HepG2 (cell line): Measurements from ENCODE around the gene TRIM54. TPM values are rescaled to one million over a fixed set of nuclear protein-coding genes. Genes with fewer than 3 reads are reported as not detected.

ENCODE experiments used
- CERS6 ChIP-seq: sonication (generic); formaldehyde crosslinking; IDR thresholded peaks from 2 replicates; pipeline ENCODE4 v1.5.0; 2020; ENCODE audit warnings: missing genetic modification reagents
- DMTF1 ChIP-seq: sonication (generic); formaldehyde crosslinking; IDR thresholded peaks from 2 replicates; pipeline ENCODE4 v1.4.0; 2020; ENCODE audit warnings: mild to moderate bottlenecking, missing genetic modification reagents
- FOXM1 ChIP-seq: sonication (generic); formaldehyde crosslinking; IDR thresholded peaks from 2 replicates; pipeline ENCODE4 v1.5.0; 2020; ENCODE audit warnings: missing genetic modification reagents
- KDM3A ChIP-seq: IDR thresholded peaks from 2 replicates; pipeline ENCODE4 v1.6.1; 2018; ENCODE audit warnings: low read depth, missing compliant biosample characterization
- MAFK ChIP-seq, 2 experiments: IDR thresholded peaks in 1 of 2; conservative IDR thresholded peaks in 1 of 2; 2 replicates each; pipeline ENCODE4 v1.6.1; 2011; ENCODE audit warnings: improper control_type of control experiment in 2 of 2, low read length in 2 of 2
- SRF ChIP-seq: IDR thresholded peaks from 2 replicates; pipeline ENCODE4 v1.6.1; 2011; ENCODE audit warnings: mild to moderate bottlenecking, low read depth, low read length, moderate library complexity
- SRSF4 ChIP-seq: fragments of 200-400 bp; formaldehyde crosslinking; IDR thresholded peaks from one replicate; pipeline ENCODE4 v1.6.1; 2018; ENCODE audit warnings: mild to moderate bottlenecking, low read depth, low read length, moderate library complexity; ENCODE audit not compliant: poor library complexity, severe bottlenecking
- TAF1 ChIP-seq: sonication (generic); formaldehyde crosslinking; IDR thresholded peaks from 2 replicates; pipeline ENCODE4 v1.4.0; 2020; ENCODE audit warnings: missing genetic modification reagents
- ZBTB7B ChIP-seq: sonication (generic); formaldehyde crosslinking; IDR thresholded peaks from 2 replicates; pipeline ENCODE4 v1.4.0; 2020; ENCODE audit warnings: missing genetic modification reagents
- ZNF589 ChIP-seq: sonication (generic); formaldehyde crosslinking; conservative IDR thresholded peaks from 2 replicates; pipeline ENCODE4 v1.8.0; 2022; ENCODE audit warnings: mild to moderate bottlenecking, moderate library complexity, missing genetic modification reagents
- ZSCAN5A ChIP-seq: sonication (generic); formaldehyde crosslinking; IDR thresholded peaks from 2 replicates; pipeline ENCODE4 v1.8.0; 2022; ENCODE audit warnings: mild to moderate bottlenecking, missing genetic modification reagents, borderline replicate concordance
- ZSCAN9 ChIP-seq: IDR thresholded peaks from 2 replicates; pipeline ENCODE4 v1.6.1; 2016; ENCODE audit warnings: borderline replicate concordance
- polyA plus RNA-seq, 8 experiments: library from polyadenylated mRNA; depleted of rRNA in 3 of 8; stranded (reverse) in 7 of 8; unstranded in 1 of 8; fragments of >200 nt; fragmentation: Illumina TruSeq in 4 of 8; extraction: Trizol in 4 of 8; gene quantifications; 2 replicates each; pipeline versions ENCODE4 v1.2.1 to v1.2.3, GENCODE V29; 2011 to 2016; ENCODE audit warnings: low read depth in 4 of 8, missing spikeins in 1 of 8, mixed read lengths in 1 of 8; ENCODE audit not compliant: insufficient read depth in 1 of 8
- total RNA-seq, 5 experiments: library from RNA; depleted of rRNA; stranded (reverse); fragments of >200 nt; fragmentation: Illumina TruSeq; extraction: Trizol; gene quantifications; 2 replicates each; pipeline ENCODE4 v1.2.3, GENCODE V29; 2016; ENCODE audit warnings: low read depth in 1 of 5
- TF ChIP-seq, protein P1 (sequence below): sonication (generic); formaldehyde crosslinking; IDR thresholded peaks from 2 replicates; pipeline ENCODE4 v1.4.0; 2020; ENCODE audit warnings: missing genetic modification reagents
- TF ChIP-seq, protein P2 (sequence below): sonication (generic); formaldehyde crosslinking; IDR thresholded peaks from 2 replicates; pipeline ENCODE4 v1.9.0; 2022; ENCODE audit warnings: missing genetic modification reagents, mild to moderate bottlenecking, borderline replicate concordance
- TF ChIP-seq, protein P3 (sequence below): sonication (generic); formaldehyde crosslinking; IDR thresholded peaks from 2 replicates; pipeline ENCODE4 v1.5.0; 2020; ENCODE audit warnings: mild to moderate bottlenecking, missing genetic modification reagents

TRIM54 gene
- total and polyA plus RNA-seq, 2 of the 13 experiments (the other 11 are each of a cell fraction or from before 2014, with no cell fraction given) = 0.07 to 0.13 TPM

DNA sequence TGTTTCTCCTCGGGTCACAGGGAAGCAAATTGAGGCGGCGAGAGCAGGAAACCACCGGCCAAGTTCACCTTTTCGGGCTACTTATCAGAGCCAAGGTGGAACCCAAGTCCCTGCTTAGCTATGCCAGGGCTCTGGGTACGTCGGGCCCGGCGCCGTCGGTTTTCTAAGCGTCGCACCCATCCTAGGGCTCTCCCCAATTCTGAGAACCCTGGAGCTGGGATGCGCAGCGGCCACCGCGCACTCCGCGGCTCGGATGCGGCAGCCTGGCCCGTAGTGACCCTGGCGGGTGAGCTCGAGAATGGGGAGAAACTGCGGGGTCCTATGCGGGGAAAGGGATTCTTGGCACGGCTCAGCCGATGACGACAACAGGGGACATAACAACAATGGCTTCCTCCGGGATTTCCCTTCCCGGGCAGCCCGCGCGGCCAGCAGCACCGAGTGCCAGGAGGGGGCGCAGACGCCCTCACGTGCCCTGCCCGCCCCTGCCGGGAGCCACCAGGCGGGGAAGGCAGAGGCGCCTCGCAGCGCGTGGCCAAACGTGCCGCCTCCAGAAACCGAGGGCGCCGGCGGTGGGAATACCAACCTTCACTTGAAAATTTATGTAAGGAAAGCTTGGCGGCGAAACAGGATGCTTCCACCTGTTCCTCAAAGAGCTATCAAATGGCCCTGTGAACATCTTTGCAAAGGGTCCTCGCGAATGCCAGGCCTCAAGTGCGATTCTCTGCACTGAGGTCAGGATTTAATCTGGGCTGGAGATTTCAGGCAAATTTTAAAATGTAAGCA, 17.3 kb upstream of the TRIM54 start (continued):
- TF ChIP-seq DMTF1 (no peak), SRSF4 (no peak), ZBTB7B (CRISPR knock-in tag) (peak; percentile 87), TAF1 (CRISPR knock-in tag) (peak; percentile 18; the same call in 1 of the 2 replicates), FOXM1 (CRISPR knock-in tag) (no peak), CERS6 (no peak), ZSCAN5A (no peak), KDM3A (CRISPR knock-in tag) (peak; percentile 87; the same call in 1 of the 2 replicates), MAFK (conservative IDR thresholded peaks at IDR 0.05 in 1 of 2, IDR thresholded peaks at IDR 0.05 in 1 of 2; ENCODE audit: low read length in 2 of 2) (no peak), SRF (no peak), ZSCAN9 (no peak), ZNF589 (CRISPR knock-in tag) (0 out of 2 replicates have a peak, but pooled peaks have one; percentile 29)
- TF ChIP-seq, protein P1, sequence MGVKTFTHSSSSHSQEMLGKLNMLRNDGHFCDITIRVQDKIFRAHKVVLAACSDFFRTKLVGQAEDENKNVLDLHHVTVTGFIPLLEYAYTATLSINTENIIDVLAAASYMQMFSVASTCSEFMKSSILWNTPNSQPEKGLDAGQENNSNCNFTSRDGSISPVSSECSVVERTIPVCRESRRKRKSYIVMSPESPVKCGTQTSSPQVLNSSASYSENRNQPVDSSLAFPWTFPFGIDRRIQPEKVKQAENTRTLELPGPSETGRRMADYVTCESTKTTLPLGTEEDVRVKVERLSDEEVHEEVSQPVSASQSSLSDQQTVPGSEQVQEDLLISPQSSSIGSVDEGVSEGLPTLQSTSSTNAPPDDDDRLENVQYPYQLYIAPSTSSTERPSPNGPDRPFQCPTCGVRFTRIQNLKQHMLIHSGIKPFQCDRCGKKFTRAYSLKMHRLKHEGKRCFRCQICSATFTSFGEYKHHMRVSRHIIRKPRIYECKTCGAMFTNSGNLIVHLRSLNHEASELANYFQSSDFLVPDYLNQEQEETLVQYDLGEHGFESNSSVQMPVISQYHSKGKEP (CRISPR knock-in tag) = 0 out of 2 replicates have a peak, but pooled peaks have one; percentile 25
- TF ChIP-seq, protein P2, sequence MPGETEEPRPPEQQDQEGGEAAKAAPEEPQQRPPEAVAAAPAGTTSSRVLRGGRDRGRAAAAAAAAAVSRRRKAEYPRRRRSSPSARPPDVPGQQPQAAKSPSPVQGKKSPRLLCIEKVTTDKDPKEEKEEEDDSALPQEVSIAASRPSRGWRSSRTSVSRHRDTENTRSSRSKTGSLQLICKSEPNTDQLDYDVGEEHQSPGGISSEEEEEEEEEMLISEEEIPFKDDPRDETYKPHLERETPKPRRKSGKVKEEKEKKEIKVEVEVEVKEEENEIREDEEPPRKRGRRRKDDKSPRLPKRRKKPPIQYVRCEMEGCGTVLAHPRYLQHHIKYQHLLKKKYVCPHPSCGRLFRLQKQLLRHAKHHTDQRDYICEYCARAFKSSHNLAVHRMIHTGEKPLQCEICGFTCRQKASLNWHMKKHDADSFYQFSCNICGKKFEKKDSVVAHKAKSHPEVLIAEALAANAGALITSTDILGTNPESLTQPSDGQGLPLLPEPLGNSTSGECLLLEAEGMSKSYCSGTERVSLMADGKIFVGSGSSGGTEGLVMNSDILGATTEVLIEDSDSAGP (CRISPR knock-in tag) = peak; percentile 89
- TF ChIP-seq, protein P3, sequence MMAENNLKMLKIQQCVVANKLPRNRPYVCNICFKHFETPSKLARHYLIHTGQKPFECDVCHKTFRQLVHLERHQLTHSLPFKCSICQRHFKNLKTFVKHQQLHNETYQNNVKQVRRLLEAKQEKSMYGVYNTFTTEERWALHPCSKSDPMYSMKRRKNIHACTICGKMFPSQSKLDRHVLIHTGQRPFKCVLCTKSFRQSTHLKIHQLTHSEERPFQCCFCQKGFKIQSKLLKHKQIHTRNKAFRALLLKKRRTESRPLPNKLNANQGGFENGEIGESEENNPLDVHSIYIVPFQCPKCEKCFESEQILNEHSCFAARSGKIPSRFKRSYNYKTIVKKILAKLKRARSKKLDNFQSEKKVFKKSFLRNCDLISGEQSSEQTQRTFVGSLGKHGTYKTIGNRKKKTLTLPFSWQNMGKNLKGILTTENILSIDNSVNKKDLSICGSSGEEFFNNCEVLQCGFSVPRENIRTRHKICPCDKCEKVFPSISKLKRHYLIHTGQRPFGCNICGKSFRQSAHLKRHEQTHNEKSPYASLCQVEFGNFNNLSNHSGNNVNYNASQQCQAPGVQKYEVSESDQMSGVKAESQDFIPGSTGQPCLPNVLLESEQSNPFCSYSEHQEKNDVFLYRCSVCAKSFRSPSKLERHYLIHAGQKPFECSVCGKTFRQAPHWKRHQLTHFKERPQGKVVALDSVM (CRISPR knock-in tag) = peak; percentile 56; the same call in 1 of the 2 replicates
